ENCODE measurements around the gene FADS6.

DNA sequence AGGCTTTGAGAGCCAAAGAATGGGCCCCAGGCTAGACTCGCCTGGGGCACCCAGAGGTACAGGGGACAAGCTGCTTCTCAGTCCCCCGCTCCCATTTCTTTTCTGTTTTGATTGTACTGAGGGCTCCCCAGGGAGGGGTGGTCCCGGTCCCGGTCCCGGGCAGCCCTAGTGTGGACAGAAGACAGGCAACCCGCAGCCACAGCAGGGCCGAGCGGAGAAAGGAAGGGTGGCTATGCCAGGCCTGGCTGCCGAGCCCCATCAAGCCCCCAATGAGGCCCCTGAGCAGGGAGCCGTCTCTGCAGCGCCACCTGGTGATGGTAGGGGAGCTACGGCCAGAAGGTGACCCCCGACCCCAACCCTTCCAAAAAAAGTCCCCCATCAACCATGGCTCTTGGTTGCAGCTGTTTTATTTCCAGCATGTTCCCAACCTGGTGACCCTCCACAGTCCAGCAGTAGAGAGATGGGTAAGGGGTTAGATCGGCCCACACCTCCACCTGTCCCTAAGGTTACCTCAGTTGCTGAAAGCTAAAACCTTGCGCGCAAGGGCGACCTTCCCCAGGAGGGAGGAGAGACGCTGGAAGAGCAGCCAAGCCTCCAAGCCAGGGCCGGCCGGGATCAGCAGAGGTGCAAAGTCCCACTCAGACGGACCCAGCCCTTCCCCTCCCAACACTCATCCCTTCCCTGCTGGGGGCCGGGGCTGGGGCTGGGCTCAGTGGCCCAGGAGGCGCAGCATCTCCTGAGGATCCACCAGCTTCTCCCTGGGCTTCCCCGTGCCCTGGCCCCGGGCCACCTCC, 31.1 kb downstream of the FADS6 start:
- TF ChIP-seq RAD21 (IDR thresholded peaks at IDR 0.05; ENCODE audit: insufficient read depth, low read depth, low read length), result peak; percentile 24; the same call in 1 of the 2 replicates
- TF ChIP-seq, protein P1, sequence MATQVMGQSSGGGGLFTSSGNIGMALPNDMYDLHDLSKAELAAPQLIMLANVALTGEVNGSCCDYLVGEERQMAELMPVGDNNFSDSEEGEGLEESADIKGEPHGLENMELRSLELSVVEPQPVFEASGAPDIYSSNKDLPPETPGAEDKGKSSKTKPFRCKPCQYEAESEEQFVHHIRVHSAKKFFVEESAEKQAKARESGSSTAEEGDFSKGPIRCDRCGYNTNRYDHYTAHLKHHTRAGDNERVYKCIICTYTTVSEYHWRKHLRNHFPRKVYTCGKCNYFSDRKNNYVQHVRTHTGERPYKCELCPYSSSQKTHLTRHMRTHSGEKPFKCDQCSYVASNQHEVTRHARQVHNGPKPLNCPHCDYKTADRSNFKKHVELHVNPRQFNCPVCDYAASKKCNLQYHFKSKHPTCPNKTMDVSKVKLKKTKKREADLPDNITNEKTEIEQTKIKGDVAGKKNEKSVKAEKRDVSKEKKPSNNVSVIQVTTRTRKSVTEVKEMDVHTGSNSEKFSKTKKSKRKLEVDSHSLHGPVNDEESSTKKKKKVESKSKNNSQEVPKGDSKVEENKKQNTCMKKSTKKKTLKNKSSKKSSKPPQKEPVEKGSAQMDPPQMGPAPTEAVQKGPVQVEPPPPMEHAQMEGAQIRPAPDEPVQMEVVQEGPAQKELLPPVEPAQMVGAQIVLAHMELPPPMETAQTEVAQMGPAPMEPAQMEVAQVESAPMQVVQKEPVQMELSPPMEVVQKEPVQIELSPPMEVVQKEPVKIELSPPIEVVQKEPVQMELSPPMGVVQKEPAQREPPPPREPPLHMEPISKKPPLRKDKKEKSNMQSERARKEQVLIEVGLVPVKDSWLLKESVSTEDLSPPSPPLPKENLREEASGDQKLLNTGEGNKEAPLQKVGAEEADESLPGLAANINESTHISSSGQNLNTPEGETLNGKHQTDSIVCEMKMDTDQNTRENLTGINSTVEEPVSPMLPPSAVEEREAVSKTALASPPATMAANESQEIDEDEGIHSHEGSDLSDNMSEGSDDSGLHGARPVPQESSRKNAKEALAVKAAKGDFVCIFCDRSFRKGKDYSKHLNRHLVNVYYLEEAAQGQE (IDR thresholded peaks at IDR 0.05; ENCODE audit: low read depth, low read length), result no peak
- no peak for TF ChIP-seq DPF2 (IDR thresholded peaks at IDR 0.05)
- TF ChIP-seq RBBP5 (conservative IDR thresholded peaks at IDR 0.05), result no peak
- TF ChIP-seq, protein P2, sequence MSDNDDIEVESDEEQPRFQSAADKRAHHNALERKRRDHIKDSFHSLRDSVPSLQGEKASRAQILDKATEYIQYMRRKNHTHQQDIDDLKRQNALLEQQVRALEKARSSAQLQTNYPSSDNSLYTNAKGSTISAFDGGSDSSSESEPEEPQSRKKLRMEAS (IDR thresholded peaks at IDR 0.05; ENCODE audit: low read depth, low read length), result no peak
- TF ChIP-seq EP300 (IDR thresholded peaks at IDR 0.05; ENCODE audit: borderline replicate concordance in 1 of 2, control insufficient read depth in 1 of 2, low read depth in 2 of 2, low read length in 2 of 2), result no peak
- TF ChIP-seq, protein P3, sequence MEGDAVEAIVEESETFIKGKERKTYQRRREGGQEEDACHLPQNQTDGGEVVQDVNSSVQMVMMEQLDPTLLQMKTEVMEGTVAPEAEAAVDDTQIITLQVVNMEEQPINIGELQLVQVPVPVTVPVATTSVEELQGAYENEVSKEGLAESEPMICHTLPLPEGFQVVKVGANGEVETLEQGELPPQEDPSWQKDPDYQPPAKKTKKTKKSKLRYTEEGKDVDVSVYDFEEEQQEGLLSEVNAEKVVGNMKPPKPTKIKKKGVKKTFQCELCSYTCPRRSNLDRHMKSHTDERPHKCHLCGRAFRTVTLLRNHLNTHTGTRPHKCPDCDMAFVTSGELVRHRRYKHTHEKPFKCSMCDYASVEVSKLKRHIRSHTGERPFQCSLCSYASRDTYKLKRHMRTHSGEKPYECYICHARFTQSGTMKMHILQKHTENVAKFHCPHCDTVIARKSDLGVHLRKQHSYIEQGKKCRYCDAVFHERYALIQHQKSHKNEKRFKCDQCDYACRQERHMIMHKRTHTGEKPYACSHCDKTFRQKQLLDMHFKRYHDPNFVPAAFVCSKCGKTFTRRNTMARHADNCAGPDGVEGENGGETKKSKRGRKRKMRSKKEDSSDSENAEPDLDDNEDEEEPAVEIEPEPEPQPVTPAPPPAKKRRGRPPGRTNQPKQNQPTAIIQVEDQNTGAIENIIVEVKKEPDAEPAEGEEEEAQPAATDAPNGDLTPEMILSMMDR (IDR thresholded peaks at IDR 0.05 in 2 of 3, conservative IDR thresholded peaks at IDR 0.05 in 1 of 3; ENCODE audit: control insufficient read depth in 2 of 3, extremely low read depth in 1 of 3, insufficient read depth in 1 of 3, low read depth in 3 of 3, low read length in 3 of 3), result peak; percentile 58 to 85 (median 64)
- TF ChIP-seq POLR2AphosphoS5 (IDR thresholded peaks at IDR 0.05; ENCODE audit: low read length), result no peak
- TF ChIP-seq, protein P4, sequence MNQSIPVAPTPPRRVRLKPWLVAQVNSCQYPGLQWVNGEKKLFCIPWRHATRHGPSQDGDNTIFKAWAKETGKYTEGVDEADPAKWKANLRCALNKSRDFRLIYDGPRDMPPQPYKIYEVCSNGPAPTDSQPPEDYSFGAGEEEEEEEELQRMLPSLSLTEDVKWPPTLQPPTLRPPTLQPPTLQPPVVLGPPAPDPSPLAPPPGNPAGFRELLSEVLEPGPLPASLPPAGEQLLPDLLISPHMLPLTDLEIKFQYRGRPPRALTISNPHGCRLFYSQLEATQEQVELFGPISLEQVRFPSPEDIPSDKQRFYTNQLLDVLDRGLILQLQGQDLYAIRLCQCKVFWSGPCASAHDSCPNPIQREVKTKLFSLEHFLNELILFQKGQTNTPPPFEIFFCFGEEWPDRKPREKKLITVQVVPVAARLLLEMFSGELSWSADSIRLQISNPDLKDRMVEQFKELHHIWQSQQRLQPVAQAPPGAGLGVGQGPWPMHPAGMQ (IDR thresholded peaks at IDR 0.05; ENCODE audit: borderline replicate concordance), result no peak
- no peak for TF ChIP-seq BHLHE40 (IDR thresholded peaks at IDR 0.05; ENCODE audit: borderline replicate concordance in 1 of 2, low read depth in 2 of 2, low read length in 1 of 2)
- peak; percentile 45 for TF ChIP-seq SMC3 (IDR thresholded peaks at IDR 0.05; ENCODE audit: borderline replicate concordance, low read length)
- no peak for TF ChIP-seq ASH2L (IDR thresholded peaks at IDR 0.05; ENCODE audit: borderline replicate concordance, low read depth)
- no peak for TF ChIP-seq SUZ12 (IDR thresholded peaks at IDR 0.05; ENCODE audit: unreplicated experiment)
- peak; percentile 90 for TF ChIP-seq NR2F1 (conservative IDR thresholded peaks at IDR 0.05)

All from GM12878 (cell line).